GM03348 (cell line): ENCODE results near the gene SH3PXD2A.
"Not testable (repeated sequence)": the region's sequence is repeated elsewhere in the genome, so short reads cannot be mapped to it uniquely, and the experiment has no call there.

ENCODE experiments used
- DNase-seq: peaks from one replicate; pipeline ENCODE4 v3.0.0; 2012; ENCODE audit warnings: low spot score

Gene SH3PXD2A

GRCh38 chr10:103663802-103664201 is 191.6 kb downstream of the SH3PXD2A start:
- DNase-seq, result no peak

- DNase-seq, result no peak
Measured at GRCh38 chr10:103663236-103663635, 192.1 kb downstream of the SH3PXD2A start.

- not testable (repeated sequence) for DNase-seq
Measured at GRCh38 chr10:103662704-103663103, 192.7 kb downstream of the SH3PXD2A start.

GRCh38 chr10:103661198-103661950 is 194.0 kb downstream of the SH3PXD2A start:
- DNase-seq, result peak; percentile 95

- DNase-seq, result no peak
Measured at GRCh38 chr10:103660364-103661197, 194.8 kb downstream of the SH3PXD2A start.

GRCh38 chr10:103659674-103660363 is 195.6 kb downstream of the SH3PXD2A start:
- peak; percentile 92 for DNase-seq

GRCh38 chr10:103658049-103658577 is 197.3 kb downstream of the SH3PXD2A start:
- DNase-seq, result no peak

- DNase-seq, result no peak
Measured at GRCh38 chr10:103657061-103657591, 198.2 kb downstream of the SH3PXD2A start.

GRCh38 chr10:103654925-103655324 is 200.5 kb downstream of the SH3PXD2A start:
- no peak for DNase-seq

GRCh38 chr10:103653581-103654037 is 201.8 kb downstream of the SH3PXD2A start:
- no peak for DNase-seq

GRCh38 chr10:103652599-103653281 is 202.6 kb downstream of the SH3PXD2A start:
- no peak for DNase-seq

GRCh38 chr10:103651783-103652476 is 203.4 kb downstream of the SH3PXD2A start:
- no peak for DNase-seq

- DNase-seq, result no peak
Measured at GRCh38 chr10:103651333-103651732, 204.0 kb downstream of the SH3PXD2A start.

- no peak for DNase-seq
Measured at GRCh38 chr10:103649654-103650423, 205.5 kb downstream of the SH3PXD2A start.

- DNase-seq, result peak; percentile 78
Measured at GRCh38 chr10:103648636-103649532, 206.5 kb downstream of the SH3PXD2A start.

- DNase-seq, result no peak
Measured at GRCh38 chr10:103648251-103648635, 207.1 kb downstream of the SH3PXD2A start.

- no peak for DNase-seq
Measured at GRCh38 chr10:103646304-103646703, 209.1 kb downstream of the SH3PXD2A start.

GRCh38 chr10:103645141-103646054 is 210.0 kb downstream of the SH3PXD2A start:
- DNase-seq, result peak; percentile 93
